Measurements from ENCODE around the gene CXCR4.

CXCR4 gene

DNA sequence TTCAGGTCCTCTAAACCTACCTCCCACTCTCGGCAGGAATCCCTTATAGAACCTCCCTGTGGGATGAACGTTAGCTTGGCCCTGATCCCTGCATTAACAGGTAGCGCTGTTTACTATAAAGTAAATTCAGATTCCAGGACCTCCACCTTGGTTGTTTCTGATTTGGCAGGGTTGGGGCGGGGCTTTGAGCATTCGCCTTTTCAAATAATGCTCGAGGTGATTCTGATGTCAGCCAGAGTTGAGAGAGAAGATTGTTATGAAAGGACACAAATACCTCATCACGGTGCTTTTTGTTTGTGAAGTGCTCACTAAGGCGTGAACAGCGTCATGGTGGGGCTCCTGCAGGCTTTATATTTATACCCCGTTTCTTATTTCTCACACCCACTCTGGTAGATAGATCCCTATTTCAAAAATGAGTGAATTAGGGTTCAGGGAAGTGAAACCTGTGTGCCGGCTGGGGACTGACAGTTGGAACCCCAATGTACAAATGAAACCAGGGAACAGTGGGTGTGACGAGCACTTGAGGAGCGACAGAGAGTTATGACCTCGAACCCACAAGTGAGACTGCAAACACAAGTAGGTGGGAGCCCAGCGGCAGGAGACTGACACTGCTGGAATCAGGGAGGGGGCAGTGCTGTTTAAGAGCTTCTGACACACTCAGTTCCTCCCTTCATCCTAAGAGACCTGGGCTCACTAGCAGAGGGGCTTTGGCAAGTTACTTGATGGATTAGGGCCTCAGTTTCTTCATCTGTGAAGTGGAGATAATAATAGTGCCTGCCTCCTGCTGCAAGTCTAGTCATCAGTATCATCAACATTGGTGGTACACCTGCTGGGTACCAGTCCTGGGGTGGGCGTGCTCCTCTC, 14.2 kb upstream of the CXCR4 start:
- DNase-seq (ENCODE audit: low spot score): no peak

DNA sequence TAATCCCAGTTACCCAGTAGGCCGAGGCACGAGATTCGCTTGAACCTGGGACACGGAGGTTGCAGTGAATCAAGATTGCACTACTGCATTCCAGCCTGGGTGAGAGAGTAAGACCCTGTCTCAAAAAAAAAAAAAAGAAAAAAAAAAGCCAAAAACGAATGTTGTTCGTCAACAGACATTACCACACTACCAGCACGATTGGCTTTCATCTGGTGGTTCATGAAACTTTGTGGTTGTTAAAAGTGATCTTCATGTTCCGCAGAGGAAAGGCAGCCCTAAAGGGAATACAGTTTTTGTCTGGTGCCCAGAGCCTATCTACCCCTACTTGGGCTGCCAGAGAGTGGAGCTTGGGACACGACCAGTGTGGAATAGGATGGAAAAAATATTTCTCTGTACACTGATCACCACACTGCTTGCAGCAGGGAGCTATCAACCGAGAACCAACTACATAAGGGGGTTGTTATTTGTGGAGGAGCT, 13.6 kb upstream of the CXCR4 start:
- no peak for DNase-seq (ENCODE audit: low spot score)

DNA sequence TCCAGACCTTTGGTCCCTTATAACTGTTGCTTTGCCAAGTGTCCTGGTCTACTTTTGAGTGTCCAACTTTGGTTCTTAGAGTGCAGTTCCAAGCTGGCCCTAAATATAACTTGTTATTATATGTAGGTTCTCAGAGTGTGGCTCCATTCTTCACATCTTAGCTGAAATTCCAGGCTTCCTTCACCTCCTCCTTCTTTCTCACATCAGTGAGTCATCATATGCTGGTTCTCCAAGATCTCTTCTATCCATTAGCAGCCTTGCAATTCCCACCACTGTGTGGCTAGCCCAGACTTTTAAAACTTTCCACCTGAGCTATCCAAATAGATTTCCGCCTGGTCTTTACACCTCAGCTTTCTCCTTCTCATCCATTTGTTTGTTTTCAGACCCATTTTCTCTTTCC, 12.6 kb upstream of the CXCR4 start:
- no peak for DNase-seq (ENCODE audit: low spot score)

DNA sequence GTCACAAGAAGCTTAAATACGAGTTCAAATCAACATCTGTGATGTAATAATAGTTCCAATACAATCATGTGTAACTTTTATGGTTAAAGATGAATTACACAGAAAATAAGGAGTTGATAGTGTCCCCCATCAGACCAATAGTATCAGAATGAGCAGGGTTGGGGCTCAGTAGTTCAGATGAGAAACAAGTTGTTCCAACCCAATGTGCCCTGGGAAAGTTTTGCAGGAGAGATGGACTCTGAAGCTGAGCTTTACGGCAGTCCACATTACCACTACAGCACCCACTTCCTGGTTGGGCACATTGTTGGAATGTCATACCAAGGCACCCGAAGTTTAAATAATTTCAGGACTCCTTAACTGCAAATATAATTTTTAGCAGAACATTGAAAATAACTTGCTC, 12.1 kb upstream of the CXCR4 start:
- DNase-seq (ENCODE audit: low spot score): no peak

DNA sequence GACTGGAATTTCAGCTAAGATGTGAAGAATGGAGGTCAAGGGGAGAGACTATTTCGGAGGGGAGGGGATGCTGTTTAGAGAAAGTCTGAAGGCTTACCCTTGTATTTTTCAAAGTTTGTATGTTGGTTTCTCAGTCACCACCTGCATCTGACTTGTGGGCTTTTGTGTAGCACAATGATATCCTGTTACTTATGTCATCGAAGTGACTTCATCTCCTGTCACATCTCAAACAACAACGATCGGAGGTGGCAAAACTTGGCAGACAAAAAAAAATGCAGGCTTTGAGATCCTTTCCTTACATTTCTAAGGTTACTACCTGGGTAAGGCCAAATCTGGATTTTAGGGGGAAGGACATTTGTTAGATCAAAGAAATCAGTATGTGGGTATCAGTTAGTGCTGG, 11.7 kb upstream of the CXCR4 start:
- no peak for DNase-seq (ENCODE audit: low spot score)

DNA sequence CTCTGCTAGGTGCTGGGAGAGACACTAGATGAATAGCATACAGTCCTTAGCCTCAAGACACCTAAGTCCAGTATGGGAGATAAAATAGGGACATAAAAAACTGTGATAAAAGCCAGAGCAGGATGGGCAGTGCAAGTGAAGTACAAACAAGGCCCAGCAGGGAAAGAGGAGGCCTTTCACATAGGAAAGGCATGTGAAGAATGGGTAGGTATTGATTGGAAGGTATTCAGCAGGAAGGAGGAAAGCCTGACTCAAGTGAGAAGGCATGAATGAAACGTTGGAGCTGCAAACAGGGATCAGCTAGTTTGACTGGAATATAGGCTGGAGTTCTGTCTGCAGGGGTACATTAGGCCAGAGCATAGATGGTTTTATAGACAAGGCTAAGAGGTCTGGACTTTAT, 11.0 kb upstream of the CXCR4 start:
- DNase-seq (ENCODE audit: low spot score): no peak

DNA sequence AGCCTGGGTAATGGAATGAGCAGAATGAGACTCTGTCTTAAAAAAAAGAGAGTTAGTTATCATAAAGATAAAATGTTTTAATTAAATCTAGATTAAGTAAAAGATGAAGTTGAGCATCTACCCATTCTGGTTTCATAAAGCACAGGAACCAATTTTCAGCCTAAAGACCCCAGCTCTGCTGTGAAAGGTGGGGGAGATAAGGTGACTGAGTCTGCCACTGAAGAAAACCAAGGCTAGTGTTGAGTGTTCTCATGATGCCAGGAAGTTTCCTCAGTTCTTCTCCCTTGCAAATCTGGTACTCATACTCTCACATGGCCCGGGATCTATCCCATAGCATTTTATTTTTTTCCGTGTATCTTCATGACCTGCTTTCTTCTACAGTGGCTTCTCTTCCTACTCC, 10.4 kb upstream of the CXCR4 start:
- DNase-seq (ENCODE audit: low spot score): no peak

DNA sequence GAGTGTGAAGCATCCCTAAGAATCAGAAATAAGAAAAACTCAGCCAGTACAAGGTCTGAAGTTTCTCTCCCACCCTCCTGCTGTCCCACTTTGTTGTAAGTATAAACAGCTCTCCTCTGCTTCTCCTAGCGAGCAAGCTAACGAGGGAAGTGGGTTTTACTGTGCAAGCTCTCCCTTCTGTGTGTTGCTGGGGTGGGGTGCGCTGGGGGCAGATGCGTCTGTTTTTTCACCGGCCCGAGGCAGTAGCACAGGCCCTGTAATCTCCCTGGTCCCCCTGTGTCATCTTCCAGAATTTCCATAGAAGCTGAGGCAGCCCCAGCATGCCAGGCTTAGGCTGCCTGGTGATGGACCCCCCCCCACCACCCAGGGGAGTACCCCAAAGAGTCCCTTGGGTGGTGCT, 9.4 kb upstream of the CXCR4 start:
- no peak for DNase-seq (ENCODE audit: low spot score)

DNA sequence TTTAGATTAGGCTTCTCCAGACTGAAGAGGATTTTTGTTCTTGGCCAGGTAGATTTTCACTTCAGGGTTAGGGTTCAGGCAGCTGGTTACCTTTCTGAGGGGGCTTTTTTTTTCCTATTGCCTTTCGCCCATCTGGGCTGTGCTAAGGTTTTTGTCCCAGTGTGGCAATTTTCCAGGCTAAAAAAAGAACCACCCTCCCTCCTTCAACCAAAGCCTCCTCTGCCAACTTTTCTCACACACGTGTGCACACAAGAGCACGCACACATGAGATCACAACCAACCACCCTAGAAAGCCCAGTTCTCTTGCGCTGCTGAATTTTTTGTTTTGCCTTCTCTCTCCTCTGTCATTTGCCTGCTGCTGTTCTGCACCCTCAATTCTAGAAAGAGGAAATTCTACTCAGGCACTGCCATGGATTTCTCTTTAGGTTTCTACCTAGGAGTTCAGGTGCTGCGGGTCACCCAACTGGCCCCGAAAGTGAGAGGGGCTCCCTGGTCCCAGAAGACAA, 8.5 kb upstream of the CXCR4 start:
- no peak for DNase-seq (ENCODE audit: low spot score)

DNA sequence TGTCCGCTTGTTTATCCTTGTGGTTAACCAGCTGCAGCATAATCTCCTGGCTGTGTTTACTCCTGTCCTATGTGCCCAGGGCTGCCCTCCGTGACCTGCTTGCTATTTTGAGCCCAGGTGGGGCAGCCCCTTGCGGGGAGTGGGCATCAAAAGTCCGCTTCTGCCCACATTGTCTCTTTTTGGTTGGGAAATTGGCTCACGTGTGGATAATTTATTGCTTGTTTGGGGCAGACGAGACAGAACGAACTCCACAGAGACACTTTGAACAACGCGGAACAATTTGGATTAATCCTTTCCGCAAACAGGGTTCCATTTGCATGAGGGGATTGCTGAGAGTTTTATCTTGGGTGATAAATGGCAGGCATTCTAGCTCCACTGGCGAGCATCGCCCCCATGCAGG, 8.1 kb upstream of the CXCR4 start:
- no peak for DNase-seq (ENCODE audit: low spot score)

DNA sequence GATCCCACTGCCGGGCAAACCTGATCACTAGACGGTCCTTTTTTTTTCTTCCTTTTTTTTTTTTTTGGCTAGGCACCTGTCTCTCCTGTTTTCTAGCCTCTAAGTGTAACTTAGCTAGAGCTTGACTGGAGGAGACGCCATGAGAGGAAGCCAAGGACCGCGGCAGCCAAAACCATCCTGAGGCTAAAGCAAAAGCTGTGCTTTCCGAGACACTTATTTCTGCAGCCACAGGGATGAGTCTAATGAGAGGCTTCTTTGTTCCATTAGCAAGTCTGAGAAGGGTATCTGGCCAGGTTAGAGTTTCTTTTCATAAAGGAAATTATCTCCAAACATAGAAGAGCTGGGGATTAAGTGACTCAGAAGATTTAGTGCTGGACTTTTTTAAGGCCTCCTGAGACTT, 7.3 kb upstream of the CXCR4 start:
- DNase-seq (ENCODE audit: low spot score): no peak

DNA sequence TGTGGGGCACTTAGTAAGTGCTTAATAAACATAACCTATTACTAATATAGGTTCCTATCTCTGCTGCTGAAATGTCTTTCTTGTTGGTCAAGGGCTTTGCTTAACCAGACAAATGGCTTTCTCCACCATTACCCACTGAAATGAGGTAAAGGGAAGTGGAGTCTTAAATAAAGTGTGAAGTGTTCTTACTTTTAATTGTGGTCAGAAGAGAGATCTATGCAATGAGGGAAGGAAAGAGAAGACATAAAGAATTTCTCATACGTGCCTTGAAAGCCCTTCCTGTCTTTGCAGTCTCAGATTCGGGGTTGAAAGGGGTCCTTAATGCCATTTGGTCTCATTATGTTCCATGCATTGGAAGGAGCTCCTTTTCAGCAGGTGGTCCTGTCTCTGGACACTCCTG, 6.9 kb upstream of the CXCR4 start:
- no peak for DNase-seq (ENCODE audit: low spot score)

DNA sequence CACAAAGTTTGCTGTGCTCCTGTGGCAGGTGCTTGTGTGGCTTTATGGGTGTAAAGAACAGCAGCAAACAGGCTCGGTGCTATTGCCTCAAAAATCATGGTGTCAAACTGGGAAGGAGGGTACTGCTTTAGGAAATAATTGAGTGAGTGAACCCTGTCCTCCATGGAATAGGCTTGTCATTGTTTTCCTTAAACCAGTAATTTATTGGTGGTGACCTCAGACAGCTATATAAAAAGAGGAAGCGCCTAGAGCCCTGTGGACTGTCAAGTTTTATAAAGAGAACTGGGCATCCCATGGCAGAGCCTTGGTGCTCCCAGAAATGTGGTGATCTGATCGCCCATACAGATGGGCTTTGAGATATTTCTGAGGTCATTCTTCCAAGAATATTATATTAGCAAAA, 4.7 kb upstream of the CXCR4 start:
- DNase-seq (ENCODE audit: low spot score): no peak

DNA sequence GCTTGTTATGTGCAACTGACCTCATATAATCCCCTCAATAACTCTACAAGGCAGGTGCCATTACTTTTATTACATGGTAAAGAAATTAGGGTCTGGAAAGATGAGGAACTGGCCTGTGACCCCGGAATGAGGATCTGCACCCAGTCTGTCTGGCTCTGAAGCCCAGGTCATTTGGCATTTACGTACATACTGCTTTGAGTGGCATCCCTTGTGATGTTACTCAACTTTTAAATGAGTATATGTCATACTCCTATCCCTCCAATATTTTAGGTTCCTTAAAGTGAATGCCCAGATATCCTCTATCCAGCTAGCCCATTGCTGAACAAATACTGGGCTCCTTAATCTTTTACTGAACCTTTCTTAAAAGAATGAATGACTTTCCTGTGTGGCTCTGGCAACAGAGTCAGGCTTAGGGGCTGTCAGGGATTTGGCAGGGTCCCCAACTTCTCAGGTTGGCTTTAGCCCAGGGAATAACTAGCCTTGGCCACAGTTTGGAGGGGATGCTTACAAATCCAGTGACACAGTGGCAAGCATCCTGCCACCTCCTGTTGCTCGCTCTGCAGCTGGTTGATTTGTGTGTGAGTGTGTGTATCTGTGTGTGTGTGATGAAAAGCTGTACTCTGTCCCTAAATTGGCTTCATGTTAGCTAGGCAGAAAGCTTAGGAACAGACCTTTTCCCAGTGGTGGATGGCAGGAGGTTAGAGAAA, 3.4 kb upstream of the CXCR4 start:
- DNase-seq (ENCODE audit: low spot score): no peak

DNA sequence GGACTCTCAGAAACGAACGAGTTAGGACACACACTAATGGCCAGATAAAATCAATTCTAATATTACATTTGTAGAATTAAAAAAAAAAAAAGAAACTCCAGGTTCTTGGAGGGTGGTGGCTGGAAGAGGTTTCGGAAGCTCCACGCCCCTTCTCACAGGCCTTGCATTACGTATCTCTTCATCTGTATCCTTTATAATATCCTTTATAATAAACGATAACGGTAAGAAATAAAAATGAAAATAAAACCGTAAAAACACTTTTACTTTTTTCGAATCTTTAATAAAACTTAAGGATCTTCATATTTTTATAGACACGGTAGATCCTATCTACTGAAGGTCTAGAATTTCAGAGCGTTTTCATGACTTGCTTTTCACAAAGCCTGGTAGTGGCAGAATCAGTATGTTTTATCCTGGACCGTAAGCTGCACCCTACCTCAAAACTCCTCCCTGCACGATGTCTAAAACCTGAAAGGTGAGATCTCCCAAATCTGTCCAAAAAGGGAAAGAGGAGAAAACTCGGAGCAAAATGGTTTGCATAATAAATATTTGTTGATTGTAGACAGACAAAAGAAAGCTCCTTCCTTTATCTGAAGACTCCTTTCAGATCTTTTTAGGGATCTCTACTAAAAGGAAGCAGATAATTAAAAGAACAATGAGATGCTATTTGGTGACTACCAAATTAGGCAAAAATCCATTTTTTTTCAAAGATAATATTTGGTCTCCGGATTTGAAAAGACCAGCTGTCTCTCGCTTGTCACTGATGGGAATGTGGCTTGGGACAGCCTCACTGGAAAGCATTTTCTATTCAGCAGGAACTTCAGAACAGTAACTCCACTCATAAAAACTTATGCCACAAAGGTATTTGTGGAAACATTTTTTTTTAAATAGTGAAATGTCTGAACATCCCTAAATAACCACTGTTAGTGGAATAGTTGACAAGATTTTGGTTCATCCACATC, 2.0 kb upstream of the CXCR4 start:
- no peak for DNase-seq (ENCODE audit: low spot score)

DNA sequence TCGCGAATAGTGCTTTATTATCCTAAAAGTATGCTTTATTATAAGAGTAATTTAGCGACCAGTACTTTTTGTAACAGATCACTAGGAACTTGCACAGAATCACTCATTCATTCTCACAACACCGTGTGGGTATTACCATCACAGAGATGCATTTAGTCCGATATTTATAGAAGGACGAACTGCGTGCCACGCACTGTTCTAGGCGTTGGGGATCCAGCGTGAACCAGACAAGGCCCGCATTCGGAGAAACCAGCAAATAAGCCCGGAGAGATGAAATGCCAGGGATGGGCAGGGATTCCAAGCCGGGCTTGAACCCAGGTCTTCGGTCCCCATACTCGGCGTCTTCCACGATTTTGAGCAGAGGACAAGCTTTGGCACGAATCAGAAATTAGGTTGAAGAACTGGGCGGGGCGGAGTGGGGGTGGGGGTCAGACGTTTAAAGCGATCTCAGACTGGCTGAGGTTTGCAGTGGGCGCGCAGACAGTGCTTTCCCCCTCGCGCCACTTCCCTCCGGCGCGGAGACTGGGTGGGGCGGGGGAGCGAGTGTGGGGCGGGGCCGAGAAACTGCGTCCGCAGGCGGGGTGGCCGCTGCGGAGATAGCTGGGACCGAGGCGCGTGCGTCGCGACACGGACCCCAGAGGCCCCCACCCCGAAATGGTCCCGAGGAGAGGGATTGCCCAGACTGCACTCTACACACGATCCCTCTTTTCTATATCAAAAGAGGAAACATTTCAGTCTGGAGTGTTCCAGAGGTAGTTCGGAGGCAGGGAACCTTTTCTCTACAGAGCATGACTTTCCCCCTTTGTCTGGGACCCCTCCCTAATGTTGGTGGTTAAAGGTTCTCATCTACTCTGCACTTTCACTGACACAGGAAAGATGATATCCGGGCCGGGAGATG, 1.1 kb upstream of the CXCR4 start:
- DNase-seq (ENCODE audit: low spot score): no peak

DNA sequence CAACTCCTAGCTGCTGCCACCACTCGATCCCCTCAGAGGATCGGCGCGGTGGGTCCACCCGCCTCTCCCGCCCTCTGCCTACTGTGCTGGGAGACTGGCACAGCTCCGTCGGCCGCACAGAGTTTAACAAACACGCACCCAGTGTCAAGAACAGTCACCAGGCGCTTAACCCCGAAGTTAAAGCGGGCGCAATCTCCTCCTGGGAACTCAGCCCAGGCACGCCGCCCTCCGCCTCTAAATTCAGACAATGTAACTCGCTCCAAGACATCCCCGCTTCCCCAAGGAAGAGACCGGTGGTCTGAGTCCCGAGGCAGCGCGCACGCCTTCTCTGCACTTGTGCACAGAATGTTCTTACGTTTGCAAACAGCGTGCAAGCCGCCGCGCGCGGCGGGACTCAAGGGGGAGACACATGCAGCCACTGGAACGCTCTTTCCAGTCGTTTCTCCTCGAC, 533 bp downstream of the CXCR4 start:
- DNase-seq (ENCODE audit: low spot score): no peak

DNA sequence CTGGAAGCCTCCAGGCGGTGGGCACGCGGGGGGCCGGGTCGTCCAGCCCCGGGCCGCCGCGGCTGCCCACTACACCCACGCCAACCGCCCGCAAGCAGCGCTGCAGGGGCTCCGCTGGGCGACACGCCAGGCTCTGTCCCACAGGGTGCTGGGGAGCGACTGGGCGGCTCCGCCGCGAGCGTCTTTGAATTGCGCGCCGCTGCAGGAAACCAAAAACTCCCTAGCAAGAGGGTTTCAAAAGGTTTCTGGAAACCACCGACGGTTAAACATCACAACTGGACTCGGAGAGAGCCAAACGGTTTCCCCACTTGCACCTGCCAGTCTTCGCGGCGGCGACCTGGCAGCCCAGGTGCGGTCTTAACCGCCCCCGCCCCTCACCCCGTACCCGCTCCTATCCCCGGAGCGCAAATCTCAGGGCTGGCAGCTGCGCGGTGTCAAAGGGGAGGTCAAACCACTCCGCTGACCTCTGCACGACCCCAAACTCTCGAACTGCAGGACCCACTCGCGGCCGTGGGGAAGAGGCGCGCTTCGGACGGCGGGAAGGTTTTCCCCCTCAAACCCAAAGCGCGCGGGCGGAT, 1.0 kb downstream of the CXCR4 start:
- no peak for DNase-seq (ENCODE audit: low spot score)

DNA sequence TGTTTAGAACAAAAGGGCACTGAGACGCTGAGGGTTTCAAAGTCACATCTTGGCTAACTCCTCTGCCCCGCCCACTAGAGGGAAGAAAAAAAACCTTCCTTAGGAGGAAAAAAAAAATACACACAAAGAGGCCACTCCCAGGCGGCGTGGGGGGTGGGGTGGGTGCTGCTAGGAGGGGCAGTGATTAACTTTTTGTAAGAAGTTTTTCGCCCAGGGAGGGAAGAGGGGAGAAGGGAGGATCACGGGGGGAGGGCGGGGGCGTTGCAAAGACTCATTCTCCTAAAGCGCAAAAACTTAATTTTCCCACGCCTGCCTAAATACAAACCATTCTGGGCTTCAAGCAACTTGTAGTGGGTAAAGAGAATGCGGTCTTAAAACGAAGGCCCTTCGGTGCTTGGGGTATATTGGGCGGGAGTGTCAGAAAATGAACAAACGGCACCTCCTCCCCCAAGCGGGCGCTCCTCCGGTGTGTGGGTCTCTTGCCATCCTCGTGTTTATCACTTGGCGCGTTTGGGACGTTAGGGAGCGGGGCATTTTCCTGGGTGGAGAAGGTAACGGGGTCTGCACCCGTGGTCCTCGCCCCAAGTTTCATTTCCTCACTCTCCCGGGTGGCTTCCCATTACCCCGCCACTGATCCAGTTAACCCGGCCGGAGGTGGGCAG, 1.7 kb downstream of the CXCR4 start:
- DNase-seq (ENCODE audit: low spot score): no peak

DNA sequence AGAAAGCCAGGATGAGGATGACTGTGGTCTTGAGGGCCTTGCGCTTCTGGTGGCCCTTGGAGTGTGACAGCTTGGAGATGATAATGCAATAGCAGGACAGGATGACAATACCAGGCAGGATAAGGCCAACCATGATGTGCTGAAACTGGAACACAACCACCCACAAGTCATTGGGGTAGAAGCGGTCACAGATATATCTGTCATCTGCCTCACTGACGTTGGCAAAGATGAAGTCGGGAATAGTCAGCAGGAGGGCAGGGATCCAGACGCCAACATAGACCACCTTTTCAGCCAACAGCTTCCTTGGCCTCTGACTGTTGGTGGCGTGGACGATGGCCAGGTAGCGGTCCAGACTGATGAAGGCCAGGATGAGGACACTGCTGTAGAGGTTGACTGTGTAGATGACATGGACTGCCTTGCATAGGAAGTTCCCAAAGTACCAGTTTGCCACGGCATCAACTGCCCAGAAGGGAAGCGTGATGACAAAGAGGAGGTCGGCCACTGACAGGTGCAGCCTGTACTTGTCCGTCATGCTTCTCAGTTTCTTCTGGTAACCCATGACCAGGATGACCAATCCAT, 2.7 kb downstream of the CXCR4 start:
- DNase-seq (ENCODE audit: low spot score): no peak
